IMR-90 (cell line): ENCODE data around the gene ATG5. TPM values are rescaled to one million over a fixed set of nuclear protein-coding genes. Genes with fewer than 3 reads are reported as not detected.

Experiments
- ATAC-seq: fragments of 200-7000 bp; cut with Tn5 transposase; 2 replicates; pipeline ENCODE4 v1.9.1; 2020; ENCODE audit warnings: low read depth, mild to moderate bottlenecking, moderate library complexity
- BruUV-seq: library from RNA; stranded (reverse); fragments of 400-500 nt; replicated peaks from 2 replicates; lab custom pipeline; 2021; lab: Mats Ljungman, UMichigan
- CTCF ChIA-PET: fragments of 300-600 bp; formaldehyde crosslinking; extraction: SDS; loops from one replicate; lab custom pipeline; 2021; ENCODE audit warnings: antibody characterized with exemption; lab: Yijun Ruan, JAX
- POLR2A ChIA-PET: fragments of 300-600 bp; sonication (Branson Sonifier 250); formaldehyde crosslinking; loops from one replicate; lab custom pipeline; 2022; ENCODE audit warnings: antibody characterized with exemption; ENCODE audit not compliant: unreplicated experiment; lab: Charles Lee
- DNase-seq: peaks from one replicate; pipeline ENCODE4 v3.0.0; 2013
- H2AFZ ChIP-seq: replicated peaks from 2 replicates; pipeline ENCODE3; 2013; ENCODE audit warnings: low read length, mild to moderate bottlenecking; ENCODE audit not compliant: poor library complexity
- H2AK5ac ChIP-seq: 2 replicates; pipeline ENCODE4 v1.6.1; 2013; ENCODE audit warnings: low read depth, low read length, inconsistent platforms
- H2AK9ac ChIP-seq: replicated peaks from 2 replicates; pipeline ENCODE3; 2013; ENCODE audit warnings: mild to moderate bottlenecking, low read depth, low read length, moderate library complexity; ENCODE audit not compliant: poor library complexity
- H2BK120ac ChIP-seq: 2 replicates; pipeline ENCODE4 v1.6.1; 2013; ENCODE audit warnings: low read depth, low read length, inconsistent platforms
- H2BK15ac ChIP-seq: 3 replicates; pipeline ENCODE4 v1.6.1; 2013; ENCODE audit warnings: low read depth, low read length, inconsistent platforms
- H2BK20ac ChIP-seq: 2 replicates; pipeline ENCODE4 v1.6.1; 2013; ENCODE audit warnings: low read depth, mild to moderate bottlenecking, inconsistent platforms, low read length, moderate library complexity
- H2BK5ac ChIP-seq: 2 replicates; pipeline ENCODE4 v1.6.1; 2013; ENCODE audit warnings: mild to moderate bottlenecking, low read depth, low read length, inconsistent platforms; ENCODE audit not compliant: poor library complexity, severe bottlenecking
- H3K14ac ChIP-seq: replicated peaks from 2 replicates; pipeline ENCODE4 v1.6.1; 2013; ENCODE audit warnings: low read depth, low read length, inconsistent platforms
- H3K18ac ChIP-seq: 2 replicates; pipeline ENCODE4 v1.6.1; 2013; ENCODE audit warnings: low read depth, low read length, control low read depth
- H3K23ac ChIP-seq: 2 replicates; pipeline ENCODE4 v1.6.1; 2013; ENCODE audit warnings: low read depth, low read length, inconsistent platforms
- H3K27ac ChIP-seq: 2 replicates; pipeline ENCODE4 v1.5.1; 2013; ENCODE audit warnings: mild to moderate bottlenecking, control low read depth, low read length; ENCODE audit not compliant: insufficient read depth
- H3K27me3 ChIP-seq: 2 replicates; pipeline ENCODE4 v1.6.1; 2013; ENCODE audit warnings: low read length; ENCODE audit not compliant: control insufficient read depth, insufficient read depth
- H3K36me3 ChIP-seq: 2 replicates; pipeline ENCODE4 v1.6.1; 2013; ENCODE audit warnings: low read length, mixed read lengths; ENCODE audit not compliant: control insufficient read depth, insufficient read depth
- H3K4ac ChIP-seq: 2 replicates; pipeline ENCODE4 v1.6.1; 2013; ENCODE audit warnings: low read depth, low read length, inconsistent platforms
- H3K4me1 ChIP-seq: 2 replicates; pipeline ENCODE4 v1.6.1; 2013; ENCODE audit warnings: low read length, mixed read lengths; ENCODE audit not compliant: control insufficient read depth, insufficient read depth
- H3K4me2 ChIP-seq: 2 replicates; pipeline ENCODE4 v1.6.1; 2013; ENCODE audit warnings: low read depth, mild to moderate bottlenecking, control low read depth, low read length, moderate library complexity
- H3K4me3 ChIP-seq: 2 replicates; pipeline ENCODE4 v1.5.1; 2013; ENCODE audit warnings: low read depth, mild to moderate bottlenecking, control low read depth, low read length, moderate library complexity; ENCODE audit not compliant: insufficient read depth
- H3K56ac ChIP-seq: 2 replicates; pipeline ENCODE4 v1.6.1; 2013; ENCODE audit warnings: low read length, inconsistent platforms; ENCODE audit not compliant: insufficient read depth; ENCODE audit errors: extremely low read depth
- H3K79me1 ChIP-seq, 2 experiments: 2 replicates each; pipeline ENCODE4 v1.6.1; 2013; ENCODE audit warnings: low read length in 2 of 2, inconsistent platforms in 1 of 2, low read depth in 1 of 2
- H3K9ac ChIP-seq: 2 replicates; pipeline ENCODE4 v1.6.1; 2013; ENCODE audit warnings: low read depth, low read length, control low read depth
- H3K9me1 ChIP-seq: 2 replicates; pipeline ENCODE4 v1.6.1; 2013; ENCODE audit warnings: low read length, inconsistent platforms; ENCODE audit not compliant: insufficient read depth
- H3K9me3 ChIP-seq: 2 replicates; pipeline ENCODE4 v1.6.1; 2013; ENCODE audit warnings: low read length; ENCODE audit not compliant: control insufficient read depth, insufficient read depth
- H4K20me1 ChIP-seq: 2 replicates; pipeline ENCODE4 v1.6.1; 2013; ENCODE audit warnings: low read length, inconsistent platforms; ENCODE audit not compliant: insufficient read depth
- H4K5ac ChIP-seq: 2 replicates; pipeline ENCODE4 v1.6.1; 2013; ENCODE audit warnings: mild to moderate bottlenecking, low read depth, low read length, control low read depth
- H4K8ac ChIP-seq, 2 experiments: 2 replicates each; pipeline ENCODE4 v1.6.1; 2013; ENCODE audit warnings: low read depth in 2 of 2, low read length in 2 of 2, control low read depth in 1 of 2, inconsistent platforms in 1 of 2
- H4K91ac ChIP-seq: 2 replicates; pipeline ENCODE4 v1.6.1; 2013; ENCODE audit warnings: low read depth, low read length, inconsistent platforms; ENCODE audit not compliant: insufficient read depth
- BHLHE40 ChIP-seq: fragments of 150-350 bp; IDR thresholded peaks from 2 replicates; pipeline ENCODE4 v1.6.1; 2016; ENCODE audit warnings: mild to moderate bottlenecking, low read depth, low read length
- CEBPB ChIP-seq: IDR thresholded peaks from 2 replicates; pipeline ENCODE4 v1.6.1; 2012; ENCODE audit warnings: low read depth, low read length, improper control_type of control experiment
- CHD1 ChIP-seq: IDR thresholded peaks from 2 replicates; pipeline ENCODE4 v1.6.1; 2012; ENCODE audit warnings: low read depth, low read length, improper control_type of control experiment
- FOS ChIP-seq: fragments of 150-350 bp; IDR thresholded peaks from 2 replicates; pipeline ENCODE4 v1.6.1; 2016; ENCODE audit warnings: low read depth, low read length
- MAFK ChIP-seq: IDR thresholded peaks from 2 replicates; pipeline ENCODE4 v1.6.1; 2012; ENCODE audit warnings: low read depth, low read length, improper control_type of control experiment
- MAZ ChIP-seq: IDR thresholded peaks from 2 replicates; pipeline ENCODE4 v1.6.1; 2012; ENCODE audit warnings: low read depth, mild to moderate bottlenecking, low read length, improper control_type of control experiment, moderate library complexity, borderline replicate concordance
- MXI1 ChIP-seq: IDR thresholded peaks from 2 replicates; pipeline ENCODE4 v1.6.1; 2012; ENCODE audit warnings: low read depth, mild to moderate bottlenecking, low read length, moderate library complexity, borderline replicate concordance
- NFE2L2 ChIP-seq: fragments of 150-350 bp; IDR thresholded peaks from 2 replicates; pipeline ENCODE4 v1.6.1; 2016; ENCODE audit warnings: low read depth, mild to moderate bottlenecking, low read length
- POLR2A ChIP-seq: IDR thresholded peaks from 2 replicates; pipeline ENCODE4 v1.6.1; 2012; ENCODE audit warnings: mild to moderate bottlenecking, low read depth, low read length
- RAD21 ChIP-seq: IDR thresholded peaks from 2 replicates; pipeline ENCODE4 v1.6.1; 2012; ENCODE audit warnings: low read length, improper control_type of control experiment
- RCOR1 ChIP-seq: IDR thresholded peaks from 2 replicates; pipeline ENCODE4 v1.6.1; 2012; ENCODE audit warnings: mild to moderate bottlenecking, low read length, improper control_type of control experiment; ENCODE audit not compliant: insufficient replicate concordance
- RFX5 ChIP-seq: IDR thresholded peaks from 2 replicates; pipeline ENCODE4 v1.8.0; 2012; ENCODE audit warnings: low read depth, mild to moderate bottlenecking, low read length, moderate library complexity
- SMC3 ChIP-seq: fragments of 150-350 bp; IDR thresholded peaks from 2 replicates; pipeline ENCODE4 v1.6.1; 2016; ENCODE audit warnings: low read depth, mild to moderate bottlenecking, antibody characterized with exemption, low read length, moderate library complexity
- WGBS, 2 experiments: methylation state at CpG; one replicate each; pipeline versions ENCODE4 v1.1.5 to v1.1.7; 2013; ENCODE audit warnings: missing lambda C conversion rate in 2 of 2; ENCODE audit not compliant: insufficient read length in 1 of 2; ENCODE audit errors: extremely low coverage in 2 of 2; 5-methylcytosine and 5-hydroxymethylcytosine counted together
- dilution Hi-C: fragments of 300-500 bp; cut with HindIII; formaldehyde crosslinking; loops from one replicate; pipeline ENCODE4 v1.14.3; 2018; ENCODE audit warnings: low sequenced_read_pairs; ENCODE audit not compliant: unreplicated experiment
- in situ Hi-C: fragments of 300-500 bp; cut with MboI; formaldehyde crosslinking; loops from 3 replicates; pipeline ENCODE4 v1.14.3; 2019; ENCODE audit warnings: low sequenced_read_pairs, inconsistent platforms, mixed read lengths
- intact Hi-C: fragments of 100-400 bp; cut with micrococcal nuclease; formaldehyde crosslinking; loops from 2 replicates; pipeline ENCODE4 v1.10.0; 2022
- polyA plus RNA-seq, 3 experiments: library from polyadenylated mRNA; depleted of rRNA; stranded (reverse); fragments of >200 nt; gene quantifications; 2 replicates each; pipeline ENCODE4 v1.2.3, GENCODE V29; 2012; ENCODE audit warnings: low replicate concordance in 1 of 3
- total RNA-seq: library from RNA; depleted of rRNA; stranded (reverse); fragments of >200 nt; gene quantifications from 2 replicates; pipeline ENCODE4 v1.2.3, GENCODE V29; 2012
- TF ChIP-seq, protein P1 (sequence below): conservative IDR thresholded peaks from 2 replicates; pipeline ENCODE4 v1.5.1; 2012; ENCODE audit warnings: mild to moderate bottlenecking, low read depth, low read length, improper control_type of control experiment
- TF ChIP-seq, protein P2 (sequence below): fragments of 150-350 bp; IDR thresholded peaks from 2 replicates; pipeline ENCODE4 v1.6.1; 2017; ENCODE audit warnings: mild to moderate bottlenecking, antibody characterized with exemption, low read length, low read depth
- TF ChIP-seq, protein P3 (sequence below): fragments of 150-350 bp; IDR thresholded peaks from 2 replicates; pipeline ENCODE4 v1.6.1; 2016; ENCODE audit warnings: low read depth, mild to moderate bottlenecking, low read length, moderate library complexity, borderline replicate concordance

Gene ATG5
- total and polyA plus RNA-seq, 2 of the 4 experiments (the other 2 are of a cell fraction): 13.5 to 28.0 TPM

DNA sequence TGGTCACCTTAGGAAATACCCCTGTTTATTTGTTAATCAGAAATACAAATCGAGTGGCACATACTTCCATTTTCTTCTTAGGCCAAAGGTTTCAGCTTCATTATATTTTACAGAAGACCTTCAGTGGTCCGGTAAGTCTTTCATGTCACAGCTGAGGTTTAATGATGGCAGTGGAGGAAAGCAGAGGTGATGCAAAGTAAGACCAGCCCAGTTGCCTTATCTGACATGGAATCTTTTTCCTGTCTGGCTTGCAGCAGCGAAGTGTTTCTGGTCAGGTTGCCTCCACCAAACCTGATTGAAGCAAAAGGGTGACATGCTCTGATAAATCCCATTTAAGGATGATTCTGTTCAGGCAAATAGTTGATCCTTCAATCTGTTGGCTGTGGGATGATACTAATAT lies 139.4 kb downstream of the ATG5 start:
- Histone ChIP-seq H3K4me3 (no peak overlapping the region), H3K36me3 (peaks cover 5% of the 10 kb centered on the region), H3K27me3 (no peaks in the 10 kb centered on the region), H2BK120ac (no peak overlapping the region), H3K18ac (no peak overlapping the region), H2AFZ (no peak overlapping the region), H4K20me1 (no peaks in the 10 kb centered on the region), H2BK20ac (peak overlapping the region; percentile 44; the same call in 1 of the 2 replicates), H4K91ac (peak overlapping the region; percentile 46; the same call in 1 of the 2 replicates), H3K56ac (no peak overlapping the region; the same call in 1 of the 2 replicates), H3K4me1 (peaks cover 9% of the 10 kb centered on the region), H2BK15ac (0 out of 3 replicates have a peak overlapping the region, but pooled peaks have one; percentile 27), H2AK5ac (no peak overlapping the region; the same call in 1 of the 2 replicates), H3K9me1 (peaks cover 5% of the 10 kb centered on the region), H2AK9ac (no peak overlapping the region), H3K4me2 (no peak overlapping the region), H3K4ac (peak overlapping the region; percentile 65), H2BK5ac (no peak overlapping the region), H3K27ac (no peak overlapping the region), H3K14ac (peak overlapping the region; percentile 25; the same call in 1 of the 2 replicates), H3K79me1 (peaks cover 0 to 8% of the 10 kb centered on the region in 2 experiments; a peak in 1 of 4 replicates), H3K23ac (no peak overlapping the region), H3K9me3 (no peaks in the 10 kb centered on the region), H3K9ac (no peak overlapping the region), H4K5ac (no peak overlapping the region), H4K8ac (no peak overlapping the region)
- intact Hi-C loops: no loop called here
- WGBS, 2 experiments: 100% methylated on average over 1 of the region's 3 CpGs; no CpG with 5 or more reads in 1 of the 2 experiments
- no peak for ATAC-seq
- CTCF ChIA-PET: no interaction called here
- dilution Hi-C loops: no loop called here
- POLR2A ChIA-PET: no interaction called here
- DNase-seq: no peak
- no TSS peak for BruUV-seq
- TF ChIP-seq CEBPB (no peak), MXI1 (no peak), CHD1 (no peak), FOS (no peak), BHLHE40 (no peak), RAD21 (no peak), POLR2A (no peak), RCOR1 (no peak), RFX5 (no peak), MAFK (no peak), NFE2L2 (no peak), MAZ (no peak), SMC3 (no peak)
- TF ChIP-seq, protein P1, sequence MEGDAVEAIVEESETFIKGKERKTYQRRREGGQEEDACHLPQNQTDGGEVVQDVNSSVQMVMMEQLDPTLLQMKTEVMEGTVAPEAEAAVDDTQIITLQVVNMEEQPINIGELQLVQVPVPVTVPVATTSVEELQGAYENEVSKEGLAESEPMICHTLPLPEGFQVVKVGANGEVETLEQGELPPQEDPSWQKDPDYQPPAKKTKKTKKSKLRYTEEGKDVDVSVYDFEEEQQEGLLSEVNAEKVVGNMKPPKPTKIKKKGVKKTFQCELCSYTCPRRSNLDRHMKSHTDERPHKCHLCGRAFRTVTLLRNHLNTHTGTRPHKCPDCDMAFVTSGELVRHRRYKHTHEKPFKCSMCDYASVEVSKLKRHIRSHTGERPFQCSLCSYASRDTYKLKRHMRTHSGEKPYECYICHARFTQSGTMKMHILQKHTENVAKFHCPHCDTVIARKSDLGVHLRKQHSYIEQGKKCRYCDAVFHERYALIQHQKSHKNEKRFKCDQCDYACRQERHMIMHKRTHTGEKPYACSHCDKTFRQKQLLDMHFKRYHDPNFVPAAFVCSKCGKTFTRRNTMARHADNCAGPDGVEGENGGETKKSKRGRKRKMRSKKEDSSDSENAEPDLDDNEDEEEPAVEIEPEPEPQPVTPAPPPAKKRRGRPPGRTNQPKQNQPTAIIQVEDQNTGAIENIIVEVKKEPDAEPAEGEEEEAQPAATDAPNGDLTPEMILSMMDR: no peak
- TF ChIP-seq, protein P2, sequence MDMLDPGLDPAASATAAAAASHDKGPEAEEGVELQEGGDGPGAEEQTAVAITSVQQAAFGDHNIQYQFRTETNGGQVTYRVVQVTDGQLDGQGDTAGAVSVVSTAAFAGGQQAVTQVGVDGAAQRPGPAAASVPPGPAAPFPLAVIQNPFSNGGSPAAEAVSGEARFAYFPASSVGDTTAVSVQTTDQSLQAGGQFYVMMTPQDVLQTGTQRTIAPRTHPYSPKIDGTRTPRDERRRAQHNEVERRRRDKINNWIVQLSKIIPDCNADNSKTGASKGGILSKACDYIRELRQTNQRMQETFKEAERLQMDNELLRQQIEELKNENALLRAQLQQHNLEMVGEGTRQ: no peak
- TF ChIP-seq, protein P3, sequence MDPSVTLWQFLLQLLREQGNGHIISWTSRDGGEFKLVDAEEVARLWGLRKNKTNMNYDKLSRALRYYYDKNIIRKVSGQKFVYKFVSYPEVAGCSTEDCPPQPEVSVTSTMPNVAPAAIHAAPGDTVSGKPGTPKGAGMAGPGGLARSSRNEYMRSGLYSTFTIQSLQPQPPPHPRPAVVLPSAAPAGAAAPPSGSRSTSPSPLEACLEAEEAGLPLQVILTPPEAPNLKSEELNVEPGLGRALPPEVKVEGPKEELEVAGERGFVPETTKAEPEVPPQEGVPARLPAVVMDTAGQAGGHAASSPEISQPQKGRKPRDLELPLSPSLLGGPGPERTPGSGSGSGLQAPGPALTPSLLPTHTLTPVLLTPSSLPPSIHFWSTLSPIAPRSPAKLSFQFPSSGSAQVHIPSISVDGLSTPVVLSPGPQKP: no peak
- in situ Hi-C loops: no loop called here
